22Rv1 (cell line): ENCODE measurements around the gene PRCP.

Experiments
- ZFX ChIP-seq: fragments of 450-650 bp; IDR thresholded peaks from 2 replicates; pipeline ENCODE4 v1.6.1; 2017; ENCODE audit warnings: antibody characterized with exemption, borderline replicate concordance
- TF ChIP-seq, protein P1 (sequence below): fragments of 450-650 bp; IDR thresholded peaks from 2 replicates; pipeline ENCODE4 v1.5.1; 2017; ENCODE audit warnings: mild to moderate bottlenecking

DNA sequence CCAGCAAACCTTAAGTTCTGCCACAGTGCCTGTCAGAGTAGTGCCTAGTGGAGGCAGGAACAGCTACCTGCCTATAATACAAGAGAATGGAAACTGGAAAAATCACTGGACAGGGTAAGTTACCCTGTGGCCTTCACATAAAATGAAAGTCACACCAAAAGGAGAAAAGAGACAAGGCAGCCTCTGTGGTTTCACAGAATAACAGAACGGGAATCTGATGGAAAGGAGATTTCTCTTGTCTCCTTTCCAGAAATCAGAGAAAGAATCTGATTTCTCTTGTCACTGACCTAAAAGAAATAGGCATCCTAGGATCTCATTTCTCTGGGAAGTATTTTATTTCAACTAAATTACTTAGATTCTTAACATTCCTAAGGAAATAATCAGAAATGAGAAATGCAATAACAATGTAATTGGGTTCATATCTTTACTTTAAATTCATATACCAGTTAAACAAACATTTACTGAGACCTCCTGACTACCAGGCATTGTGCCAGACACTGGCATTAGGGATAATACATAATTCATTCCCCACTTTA, 41.6 kb downstream of the PRCP start:
- TF ChIP-seq, protein P1, sequence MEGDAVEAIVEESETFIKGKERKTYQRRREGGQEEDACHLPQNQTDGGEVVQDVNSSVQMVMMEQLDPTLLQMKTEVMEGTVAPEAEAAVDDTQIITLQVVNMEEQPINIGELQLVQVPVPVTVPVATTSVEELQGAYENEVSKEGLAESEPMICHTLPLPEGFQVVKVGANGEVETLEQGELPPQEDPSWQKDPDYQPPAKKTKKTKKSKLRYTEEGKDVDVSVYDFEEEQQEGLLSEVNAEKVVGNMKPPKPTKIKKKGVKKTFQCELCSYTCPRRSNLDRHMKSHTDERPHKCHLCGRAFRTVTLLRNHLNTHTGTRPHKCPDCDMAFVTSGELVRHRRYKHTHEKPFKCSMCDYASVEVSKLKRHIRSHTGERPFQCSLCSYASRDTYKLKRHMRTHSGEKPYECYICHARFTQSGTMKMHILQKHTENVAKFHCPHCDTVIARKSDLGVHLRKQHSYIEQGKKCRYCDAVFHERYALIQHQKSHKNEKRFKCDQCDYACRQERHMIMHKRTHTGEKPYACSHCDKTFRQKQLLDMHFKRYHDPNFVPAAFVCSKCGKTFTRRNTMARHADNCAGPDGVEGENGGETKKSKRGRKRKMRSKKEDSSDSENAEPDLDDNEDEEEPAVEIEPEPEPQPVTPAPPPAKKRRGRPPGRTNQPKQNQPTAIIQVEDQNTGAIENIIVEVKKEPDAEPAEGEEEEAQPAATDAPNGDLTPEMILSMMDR: no peak
- no peak for TF ChIP-seq ZFX
